ENCODE measurements around the gene LTB. TPM values are rescaled to one million over a fixed set of nuclear protein-coding genes. Genes with fewer than 3 reads are reported as not detected.

LTB gene
- total and polyA plus RNA-seq, 2 of the 4 experiments (the other 2 are of a cell fraction), result not detected

- no peak for TF ChIP-seq USF2 (IDR thresholded peaks at IDR 0.05; ENCODE audit: low read depth, low read length)
- no peak for TF ChIP-seq MAFK (IDR thresholded peaks at IDR 0.05; ENCODE audit: low read depth, low read length)
- TF ChIP-seq CHD1 (IDR thresholded peaks at IDR 0.05; ENCODE audit: low read depth, low read length), result no peak
- no peak for TF ChIP-seq NFE2L2 (IDR thresholded peaks at IDR 0.05; ENCODE audit: low read depth, low read length)
- no peak for TF ChIP-seq SMC3 (IDR thresholded peaks at IDR 0.05; ENCODE audit: low read depth, low read length)
- TF ChIP-seq FOS (IDR thresholded peaks at IDR 0.05; ENCODE audit: low read depth, low read length), result no peak
Observed at GRCh38 chr6:31586599-31587281, 4.5 kb upstream of the LTB start (continued).
